ENCODE data around the gene SCAPER.

SCAPER gene

DNA sequence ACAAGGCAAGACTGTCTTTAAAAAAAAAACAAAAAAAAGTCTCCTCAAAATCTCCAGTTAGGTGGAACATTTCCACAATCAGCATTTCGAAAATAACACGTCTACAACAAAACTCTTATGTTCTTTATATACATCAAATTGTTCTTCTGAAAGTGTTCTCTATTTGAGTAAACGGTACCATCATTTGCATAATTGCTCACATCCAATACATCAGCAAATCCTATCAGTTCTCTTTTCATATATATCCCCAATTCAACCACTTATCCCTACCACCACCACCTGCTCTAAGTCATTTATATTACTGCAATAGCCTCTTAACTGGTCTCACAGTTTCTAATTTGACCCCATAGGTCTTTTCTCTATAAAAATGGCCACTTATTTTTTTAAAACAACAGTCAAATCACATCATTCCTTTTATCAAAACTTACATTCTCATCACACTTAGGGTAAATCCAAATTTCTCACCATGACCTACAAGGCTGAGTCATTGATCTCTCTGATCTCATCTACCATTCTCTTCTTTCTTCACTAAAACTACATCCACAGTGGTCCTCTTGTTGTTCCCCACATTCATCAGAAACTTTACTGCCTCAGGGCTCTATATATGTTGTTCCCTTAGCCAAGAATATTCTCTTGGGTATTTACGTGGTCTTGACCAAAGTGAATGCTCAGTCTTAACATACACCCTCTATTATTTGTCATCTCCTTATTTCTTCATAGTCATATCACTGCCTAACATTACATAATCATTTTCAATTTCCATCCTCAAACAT lies 237.0 kb downstream of the SCAPER start:
- ATAC-seq (peak; percentile 43), DNase-seq (no peak)
- Mint-ChIP-seq H3K36me3 (ENCODE audit: low read depth) (peaks cover 11% of the 10 kb centered on the region), H3K27ac (no peak overlapping the region), H3K4me3 (no peak overlapping the region), H3K4me1 (peaks cover 5% of the 10 kb centered on the region), H3K27me3 (no peaks in the 10 kb centered on the region), H3K9me3 (no peaks in the 10 kb centered on the region)

DNA sequence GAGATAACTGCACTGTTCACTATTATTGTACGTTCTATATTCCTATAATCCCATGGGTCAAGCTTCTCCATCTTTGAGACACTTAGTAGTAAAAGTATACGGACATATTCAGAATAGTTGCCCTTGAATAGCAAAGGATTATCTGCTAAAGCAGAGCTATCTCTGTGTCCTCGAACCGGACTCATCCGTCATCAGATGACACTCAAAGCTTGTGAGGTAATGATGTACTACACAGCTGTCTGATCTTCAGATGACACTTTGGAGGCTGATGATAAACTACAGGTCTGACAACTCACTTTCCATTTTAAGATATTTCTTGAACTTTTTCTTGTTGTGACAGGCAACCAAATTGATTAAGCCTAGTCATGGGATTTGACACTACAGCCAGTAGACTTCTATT lies 240.2 kb downstream of the SCAPER start:
- no peak for ATAC-seq
- H3K27me3 Mint-ChIP-seq, result no peaks in the 10 kb centered on the region
- peaks cover 5% of the 10 kb centered on the region for H3K4me1 Mint-ChIP-seq
- H3K27ac Mint-ChIP-seq, result no peak overlapping the region
- H3K4me3 Mint-ChIP-seq, result no peak overlapping the region
- no peak for DNase-seq
- peaks cover 26% of the 10 kb centered on the region for H3K36me3 Mint-ChIP-seq (ENCODE audit: low read depth)
- peaks cover 5% of the 10 kb centered on the region for H3K9me3 Mint-ChIP-seq

DNA sequence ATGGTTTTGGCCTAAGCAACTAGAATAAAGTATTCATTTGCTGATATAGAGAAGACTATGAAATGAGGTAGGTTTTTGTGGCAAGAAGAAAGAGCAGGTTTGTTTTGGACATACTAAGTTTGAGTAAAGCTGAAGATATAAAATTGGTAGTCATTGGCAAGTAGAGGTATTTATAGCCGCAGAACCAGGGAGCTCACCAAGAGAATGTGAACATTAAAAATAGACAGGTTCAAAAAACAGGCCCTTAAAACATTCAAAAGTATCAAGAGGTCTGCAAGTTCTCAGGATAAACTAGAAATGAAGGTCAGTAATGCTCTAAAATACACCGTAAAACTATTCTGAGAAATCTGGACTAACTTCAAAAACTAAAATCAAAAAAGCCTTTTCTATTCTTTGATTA lies 240.7 kb downstream of the SCAPER start:
- H3K36me3 Mint-ChIP-seq (ENCODE audit: low read depth), result peaks cover 31% of the 10 kb centered on the region
- H3K27me3 Mint-ChIP-seq, result no peaks in the 10 kb centered on the region

DNA sequence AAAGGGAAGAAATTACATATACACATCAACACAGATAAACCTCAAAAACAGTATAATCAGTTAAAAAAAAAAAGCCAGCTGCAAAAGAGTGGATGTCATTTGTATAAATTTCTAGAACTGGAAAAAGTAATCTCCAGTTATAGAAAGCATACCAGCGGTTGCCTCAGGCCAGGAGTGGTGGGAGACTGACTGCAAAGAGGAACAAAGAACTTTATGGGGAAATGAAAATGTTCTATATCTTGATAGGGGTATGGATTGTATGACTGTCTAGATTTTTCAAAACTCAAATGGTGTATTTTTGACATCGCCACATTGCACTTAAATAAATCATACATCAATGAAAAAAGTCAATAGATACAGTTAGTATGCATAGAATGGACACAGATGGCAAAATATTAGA lies 241.6 kb downstream of the SCAPER start:
- Mint-ChIP-seq H3K36me3 (ENCODE audit: low read depth) (peaks cover 38% of the 10 kb centered on the region), H3K27ac (no peak overlapping the region), H3K4me1 (peaks cover 5% of the 10 kb centered on the region), H3K4me3 (no peak overlapping the region), H3K9me3 (peaks cover 7% of the 10 kb centered on the region), H3K27me3 (no peaks in the 10 kb centered on the region)
- DNase-seq (no peak), ATAC-seq (no peak)

More for the DNA sequence above, 240.7 kb downstream of the SCAPER start:
- Mint-ChIP-seq H3K4me3 (no peak overlapping the region), H3K27ac (no peak overlapping the region), H3K4me1 (peaks cover 5% of the 10 kb centered on the region), H3K9me3 (peaks cover 7% of the 10 kb centered on the region)
- DNase-seq (no peak), ATAC-seq (no peak)

DNA sequence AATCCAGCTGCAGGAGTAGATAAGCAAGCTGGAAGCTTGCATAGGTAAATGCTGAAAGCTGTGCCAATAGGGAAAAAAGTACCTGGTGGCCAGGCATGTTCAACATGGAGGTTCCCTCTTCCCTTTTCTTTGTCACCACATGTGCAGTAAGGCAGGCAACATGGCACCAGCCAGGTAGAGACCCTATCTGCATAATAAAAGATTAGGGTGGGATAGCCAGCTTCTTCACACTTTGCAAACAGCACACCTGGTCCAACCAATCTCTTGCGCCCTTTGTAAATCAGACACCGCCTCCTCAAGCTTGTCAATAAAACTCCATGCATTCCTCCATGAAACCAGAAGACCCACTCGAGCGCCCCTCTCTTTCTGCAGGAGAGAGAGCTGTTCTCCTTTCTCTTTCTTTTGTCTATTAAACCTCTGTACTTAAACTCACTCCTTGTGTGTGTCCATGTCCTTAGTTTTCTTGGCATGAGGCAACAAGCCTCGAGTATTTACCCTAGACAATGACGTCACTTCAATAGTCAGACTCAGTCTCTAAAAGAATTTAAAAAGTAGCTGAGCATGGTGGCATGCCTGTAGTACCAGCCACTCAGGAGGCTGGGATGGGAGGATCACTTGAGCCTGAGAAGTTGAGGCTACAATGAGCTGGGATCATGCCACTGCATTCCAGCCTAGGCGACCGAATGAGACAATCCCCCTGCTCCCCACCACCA lies 256.3 kb downstream of the SCAPER start:
- H3K27me3 Mint-ChIP-seq, result no peaks in the 10 kb centered on the region
- peaks cover 4% of the 10 kb centered on the region for H3K4me1 Mint-ChIP-seq
- no peak overlapping the region for H3K4me3 Mint-ChIP-seq
- no peak overlapping the region for H3K27ac Mint-ChIP-seq
- DNase-seq, result no peak
- H3K36me3 Mint-ChIP-seq (ENCODE audit: low read depth), result peaks cover 39% of the 10 kb centered on the region
- peaks cover 17% of the 10 kb centered on the region for H3K9me3 Mint-ChIP-seq
- ATAC-seq, result no peak

DNA sequence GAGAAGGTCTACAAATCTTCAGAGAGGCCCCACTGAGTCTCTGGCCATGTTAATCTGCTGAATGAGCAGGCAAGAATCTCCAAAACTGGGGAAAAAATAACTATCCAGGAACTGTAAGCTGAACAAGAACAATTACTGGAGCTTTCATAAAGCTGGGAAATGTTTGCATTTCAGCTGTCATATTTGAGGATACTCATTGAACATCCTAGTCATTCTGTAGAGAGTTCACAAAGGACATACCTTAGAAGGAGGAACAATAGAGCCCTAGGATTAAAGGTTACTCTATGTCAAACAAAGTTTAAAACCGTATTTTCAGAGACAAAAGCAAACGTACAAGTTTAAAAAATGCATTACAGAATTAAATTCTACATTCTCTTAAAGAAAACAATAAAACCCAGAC lies 257.5 kb downstream of the SCAPER start:
- no peak overlapping the region for H3K27ac Mint-ChIP-seq
- H3K36me3 Mint-ChIP-seq (ENCODE audit: low read depth), result peaks cover 32% of the 10 kb centered on the region
- no peaks in the 10 kb centered on the region for H3K27me3 Mint-ChIP-seq
- H3K4me3 Mint-ChIP-seq, result no peak overlapping the region
- ATAC-seq (no peak), DNase-seq (no peak)
- H3K4me1 Mint-ChIP-seq, result no peaks in the 10 kb centered on the region
- peaks cover 4% of the 10 kb centered on the region for H3K9me3 Mint-ChIP-seq

DNA sequence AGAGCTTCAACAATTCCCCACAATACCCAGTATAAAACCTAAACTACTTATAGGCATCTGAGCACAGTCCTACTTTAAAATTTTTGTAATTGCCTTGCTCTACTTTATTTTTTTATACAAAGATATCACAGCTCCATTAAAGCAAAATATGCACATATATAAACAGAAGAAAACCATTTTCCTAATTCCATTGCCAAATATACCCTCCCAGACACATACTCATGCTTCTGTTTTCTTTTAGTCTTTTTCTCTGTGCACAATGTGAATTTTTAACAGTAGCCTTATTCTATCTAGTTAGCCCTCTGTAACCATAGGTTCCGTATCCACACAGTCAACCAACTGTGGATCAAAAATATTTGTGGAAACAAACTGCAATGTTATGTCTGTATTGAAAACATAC lies 260.5 kb downstream of the SCAPER start:
- no peak for ATAC-seq
- H3K27me3 Mint-ChIP-seq, result no peaks in the 10 kb centered on the region
- peaks cover 25% of the 10 kb centered on the region for H3K36me3 Mint-ChIP-seq (ENCODE audit: low read depth)
- no peak overlapping the region for H3K4me3 Mint-ChIP-seq
- no peak overlapping the region for H3K27ac Mint-ChIP-seq
- DNase-seq, result no peak
- H3K4me1 Mint-ChIP-seq, result no peaks in the 10 kb centered on the region
- H3K9me3 Mint-ChIP-seq, result peaks cover 4% of the 10 kb centered on the region

DNA sequence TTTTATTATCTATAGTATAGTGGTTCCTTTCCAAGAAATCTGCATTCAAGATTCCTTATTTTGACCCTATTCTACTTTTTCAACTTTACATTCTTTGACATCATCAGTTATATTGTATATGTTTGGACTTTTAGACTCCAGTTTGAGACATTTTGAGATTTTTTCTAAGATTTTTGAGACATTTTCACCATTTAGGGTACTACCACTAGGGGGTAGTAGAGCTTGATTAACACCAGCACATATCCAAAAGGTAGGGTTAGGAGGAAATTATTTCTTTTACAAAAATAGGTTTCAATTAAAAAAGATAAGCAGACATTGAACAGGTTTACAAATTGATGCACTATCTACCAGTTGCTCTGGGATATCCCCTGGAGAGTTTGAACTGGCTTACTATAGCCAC lies 262.5 kb downstream of the SCAPER start:
- ATAC-seq, result no peak
- DNase-seq, result no peak
- Mint-ChIP-seq H3K36me3 (ENCODE audit: low read depth) (peaks cover 18% of the 10 kb centered on the region), H3K4me3 (no peak overlapping the region), H3K27ac (no peak overlapping the region), H3K4me1 (no peaks in the 10 kb centered on the region), H3K27me3 (no peaks in the 10 kb centered on the region), H3K9me3 (no peaks in the 10 kb centered on the region)

DNA sequence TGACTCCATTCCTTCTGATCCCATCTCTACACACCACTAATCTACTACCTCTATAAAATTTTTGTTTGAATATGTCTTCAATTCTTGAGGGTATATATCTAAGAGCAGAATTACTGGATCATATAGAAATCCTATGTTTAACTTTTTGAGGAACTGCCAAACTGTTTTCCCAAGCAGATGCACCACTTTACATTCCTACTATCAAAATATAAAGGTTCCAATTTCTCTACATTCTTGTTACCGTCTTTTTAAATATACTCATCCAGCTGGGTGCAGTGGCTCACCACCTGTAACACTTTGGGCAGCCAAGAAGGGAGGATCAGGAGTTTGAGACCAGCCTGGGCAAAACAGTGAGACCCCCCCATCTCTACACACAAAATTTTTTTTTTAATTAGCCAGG lies 268.0 kb downstream of the SCAPER start:
- peaks cover 12% of the 10 kb centered on the region for H3K9me3 Mint-ChIP-seq
- H3K4me1 Mint-ChIP-seq, result no peaks in the 10 kb centered on the region
- no peak overlapping the region for H3K27ac Mint-ChIP-seq
- ATAC-seq (no peak), DNase-seq (no peak)
- peaks cover 20% of the 10 kb centered on the region for H3K36me3 Mint-ChIP-seq (ENCODE audit: low read depth)
- no peaks in the 10 kb centered on the region for H3K27me3 Mint-ChIP-seq
- no peak overlapping the region for H3K4me3 Mint-ChIP-seq

DNA sequence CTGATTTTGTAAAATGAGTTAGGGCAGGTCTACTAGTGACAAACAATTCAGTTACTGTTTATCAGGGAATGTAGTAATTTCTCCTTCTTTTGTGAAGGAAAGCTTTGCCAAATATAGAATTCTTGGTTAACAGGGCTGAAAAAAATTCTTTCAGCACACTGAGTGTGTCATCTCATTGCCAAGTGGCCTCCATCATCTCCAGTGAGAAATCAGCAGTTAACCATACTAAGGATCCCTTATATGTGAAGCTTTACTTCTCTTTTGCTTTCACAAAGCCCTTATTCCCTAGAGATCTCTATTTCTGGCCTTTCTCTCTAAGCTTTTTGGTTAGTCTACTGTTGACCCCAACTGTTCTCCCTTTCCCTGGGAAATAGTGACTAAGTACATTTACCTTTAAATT lies 269.1 kb downstream of the SCAPER start:
- no peak overlapping the region for H3K4me3 Mint-ChIP-seq
- no peaks in the 10 kb centered on the region for H3K4me1 Mint-ChIP-seq
- H3K27ac Mint-ChIP-seq, result no peak overlapping the region
- ATAC-seq (no peak), DNase-seq (no peak)
- H3K27me3 Mint-ChIP-seq, result no peaks in the 10 kb centered on the region
- H3K36me3 Mint-ChIP-seq (ENCODE audit: low read depth), result peaks cover 20% of the 10 kb centered on the region
- H3K9me3 Mint-ChIP-seq, result peaks cover 12% of the 10 kb centered on the region

DNA sequence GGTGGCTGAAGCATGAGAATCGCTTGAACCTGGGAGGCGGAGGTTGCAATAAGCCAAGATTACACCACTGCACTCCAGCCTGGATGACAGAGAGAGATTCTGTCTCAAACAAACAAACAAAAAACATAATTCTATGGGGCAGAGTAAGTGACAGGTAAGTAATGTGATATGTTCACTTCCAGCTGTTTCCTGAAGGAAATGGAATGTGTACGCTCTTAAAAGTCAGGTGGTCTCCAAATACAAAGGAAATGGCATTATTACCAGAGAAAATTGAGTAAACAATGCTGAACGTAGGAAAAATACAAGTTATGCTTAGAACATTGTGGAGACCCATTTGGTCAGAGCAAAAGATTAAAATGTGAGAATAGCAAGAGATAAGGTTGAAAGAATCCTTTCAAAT lies 278.5 kb downstream of the SCAPER start:
- no peaks in the 10 kb centered on the region for H3K27me3 Mint-ChIP-seq
- H3K4me1 Mint-ChIP-seq, result no peaks in the 10 kb centered on the region
- DNase-seq, result no peak
- H3K36me3 Mint-ChIP-seq (ENCODE audit: low read depth), result peaks cover 2% of the 10 kb centered on the region
- H3K27ac Mint-ChIP-seq, result no peak overlapping the region
- H3K9me3 Mint-ChIP-seq, result peaks cover 6% of the 10 kb centered on the region
- no peak overlapping the region for H3K4me3 Mint-ChIP-seq
- no peak for ATAC-seq

DNA sequence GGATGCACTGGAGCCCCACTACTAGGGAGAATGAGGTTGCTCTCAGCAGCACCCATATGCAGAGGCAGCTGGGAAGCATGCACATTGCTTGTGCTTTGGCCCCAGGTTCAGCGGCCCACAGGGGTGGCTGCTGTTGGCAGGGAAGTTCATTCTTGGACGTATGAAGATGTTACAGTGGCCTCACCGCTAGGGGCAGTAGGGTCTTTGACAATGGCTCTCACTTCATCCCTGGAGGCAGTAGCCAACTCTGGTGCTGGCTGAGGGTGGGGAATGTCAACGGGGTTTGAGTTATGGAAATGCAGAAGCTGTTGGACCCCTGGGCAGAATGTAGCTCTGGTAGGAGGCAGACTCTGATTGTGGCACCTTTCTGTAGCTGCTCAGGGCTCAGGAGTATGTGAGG lies 279.9 kb downstream of the SCAPER start:
- H3K36me3 Mint-ChIP-seq (ENCODE audit: low read depth), result peaks cover 6% of the 10 kb centered on the region
- H3K27me3 Mint-ChIP-seq, result no peaks in the 10 kb centered on the region
- no peak for ATAC-seq
- no peak for DNase-seq
- no peak overlapping the region for H3K4me3 Mint-ChIP-seq
- no peak overlapping the region for H3K27ac Mint-ChIP-seq
- H3K9me3 Mint-ChIP-seq, result peaks cover 6% of the 10 kb centered on the region
- no peaks in the 10 kb centered on the region for H3K4me1 Mint-ChIP-seq

DNA sequence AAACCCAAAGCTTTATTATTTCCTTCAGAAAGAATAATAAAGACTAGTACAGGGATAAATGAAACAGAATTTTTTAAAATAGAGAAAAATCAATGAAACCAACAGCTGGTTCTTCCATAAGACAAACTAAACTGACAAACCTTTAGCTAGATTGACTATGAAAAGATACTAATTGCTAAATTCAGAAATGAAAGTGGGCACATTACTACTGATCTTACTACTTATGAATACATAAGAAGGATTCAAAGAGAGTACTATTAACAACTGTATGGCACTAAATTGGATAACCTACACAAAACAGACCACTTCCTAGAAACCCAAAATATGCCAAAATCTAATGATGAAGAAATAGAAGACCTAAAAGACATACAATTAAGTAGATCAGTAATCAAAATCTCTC lies 290.4 kb downstream of the SCAPER start:
- no peak for DNase-seq
- H3K27ac Mint-ChIP-seq, result no peak overlapping the region
- peaks cover 51% of the 10 kb centered on the region for H3K36me3 Mint-ChIP-seq (ENCODE audit: low read depth)
- ATAC-seq, result no peak
- no peaks in the 10 kb centered on the region for H3K27me3 Mint-ChIP-seq
- no peak overlapping the region for H3K4me3 Mint-ChIP-seq
- peaks cover 3% of the 10 kb centered on the region for H3K4me1 Mint-ChIP-seq
- H3K9me3 Mint-ChIP-seq, result peaks cover 33% of the 10 kb centered on the region

DNA sequence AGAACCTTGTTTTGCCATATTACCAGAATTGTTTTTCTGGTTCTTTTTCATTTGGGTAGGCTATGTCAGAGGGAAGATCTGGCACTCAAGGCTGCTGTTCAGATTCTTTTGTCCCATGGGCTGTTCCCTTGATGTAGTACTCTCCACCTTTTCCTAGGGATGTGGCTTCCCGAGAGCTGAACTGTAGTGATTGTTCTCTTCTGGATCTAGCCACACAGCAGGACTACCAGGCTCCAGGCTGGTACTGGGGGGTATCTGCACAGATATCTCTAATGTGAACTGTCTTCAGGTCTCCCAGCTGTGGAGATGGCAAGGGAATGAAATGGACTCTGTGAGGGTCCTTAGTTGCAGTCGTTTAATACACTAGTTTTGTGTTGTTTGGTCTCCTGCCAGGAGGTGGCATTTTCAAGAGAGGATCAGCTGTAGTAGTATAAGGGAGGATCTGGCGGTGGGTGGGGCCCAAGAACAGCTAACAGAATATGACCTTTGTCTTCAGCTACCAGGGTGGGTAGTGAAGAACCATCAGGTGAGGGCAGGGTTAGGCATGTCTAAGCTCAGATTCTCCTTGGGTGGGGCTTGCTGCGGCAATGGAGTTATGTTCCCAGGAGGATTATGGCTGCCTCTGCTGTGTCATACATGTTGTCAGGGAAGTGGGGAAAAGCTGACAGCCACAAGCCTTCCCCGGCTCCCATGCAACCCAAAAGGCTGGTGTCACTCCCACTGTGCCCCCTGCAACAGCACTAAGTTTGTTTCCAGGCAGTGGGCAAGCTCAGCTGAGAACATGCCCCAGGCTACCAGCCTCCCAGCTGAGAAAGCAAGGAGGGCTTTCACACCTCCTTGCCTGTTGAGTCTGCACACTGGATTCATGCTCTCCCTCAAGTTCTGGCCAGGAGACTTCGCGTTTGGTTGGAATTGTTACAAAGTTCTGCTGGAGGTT lies 316.1 kb downstream of the SCAPER start:
- no peak for ATAC-seq
- no peak overlapping the region for H3K27ac Mint-ChIP-seq
- no peaks in the 10 kb centered on the region for H3K4me1 Mint-ChIP-seq
- peaks cover 1% of the 10 kb centered on the region for H3K9me3 Mint-ChIP-seq
- H3K4me3 Mint-ChIP-seq, result no peak overlapping the region
- DNase-seq, result no peak
- H3K36me3 Mint-ChIP-seq (ENCODE audit: low read depth), result peaks cover 7% of the 10 kb centered on the region
- H3K27me3 Mint-ChIP-seq, result no peaks in the 10 kb centered on the region

DNA sequence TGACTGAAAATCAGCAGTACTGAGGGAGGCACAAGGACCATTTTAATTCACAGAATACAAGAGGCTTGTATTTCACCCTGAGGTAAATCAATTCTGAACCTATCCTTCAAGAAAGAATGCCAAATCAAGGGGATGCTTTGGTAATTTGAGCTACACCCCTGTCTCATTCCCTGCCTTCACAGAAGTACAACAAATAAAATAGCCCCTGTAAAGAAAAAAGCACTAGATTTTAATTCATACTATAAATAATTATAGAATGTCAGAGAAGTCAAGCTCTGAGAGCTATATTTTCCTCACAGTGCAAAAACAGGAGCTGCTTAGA lies 319.6 kb downstream of the SCAPER start:
- Mint-ChIP-seq H3K27ac (no peak overlapping the region), H3K9me3 (peaks cover 25% of the 10 kb centered on the region), H3K4me1 (no peaks in the 10 kb centered on the region), H3K27me3 (no peaks in the 10 kb centered on the region), H3K4me3 (no peak overlapping the region), H3K36me3 (ENCODE audit: low read depth) (peaks cover 19% of the 10 kb centered on the region)
- DNase-seq, result no peak
- ATAC-seq, result no peak

All from activated naive CD8-positive, alpha-beta T cell treated with anti-CD3 and anti-CD28 coated beads, Interleukin-2, amount 50 U/mL, for 24 hours (primary cell).